Neutrophil (primary cell): Measurements from ENCODE around the gene GRIN2A.

Experiments used
- H3K27ac ChIP-seq: fragments of 200-600 bp; sonication (generic); 2 replicates; pipeline ENCODE4 v1.5.1; 2016; ENCODE audit warnings: mild to moderate bottlenecking, moderate library complexity
- H3K27me3 ChIP-seq: fragments of 200-600 bp; sonication (generic); 2 replicates; pipeline ENCODE4 v1.6.0; 2016; ENCODE audit warnings: mild to moderate bottlenecking
- H3K36me3 ChIP-seq: fragments of 200-600 bp; sonication (generic); 2 replicates; pipeline ENCODE4 v1.5.1; 2017
- H3K4me1 ChIP-seq, 2 experiments: fragments of 200-600 bp in 1 of 2; sonication (generic) in 1 of 2; 1 replicate in 1 of 2; 2 replicates in 1 of 2; pipeline versions ENCODE4 v1.5.1 to v1.6.1; 2013 to 2016; ENCODE audit warnings: low read depth in 1 of 2, low read length in 1 of 2, mild to moderate bottlenecking in 1 of 2, moderate library complexity in 1 of 2; ENCODE audit not compliant: control insufficient read depth in 1 of 2, insufficient read depth in 1 of 2
- H3K4me3 ChIP-seq, 2 experiments: fragments of 200-600 bp in 1 of 2; sonication (generic) in 1 of 2; 1 replicate in 1 of 2; 2 replicates in 1 of 2; pipeline ENCODE4 v1.5.1; 2013 to 2016; ENCODE audit warnings: low read depth in 1 of 2, low read length in 1 of 2, mild to moderate bottlenecking in 1 of 2, moderate library complexity in 1 of 2
- H3K9me3 ChIP-seq: fragments of 200-600 bp; sonication (generic); 2 replicates; pipeline ENCODE4 v1.5.1; 2016
- TF ChIP-seq, protein P1 (sequence below): fragments of 200-600 bp; sonication (generic); IDR thresholded peaks from 2 replicates; pipeline ENCODE4 v1.5.1; 2016; ENCODE audit warnings: antibody characterized with exemption

GRIN2A gene

DNA sequence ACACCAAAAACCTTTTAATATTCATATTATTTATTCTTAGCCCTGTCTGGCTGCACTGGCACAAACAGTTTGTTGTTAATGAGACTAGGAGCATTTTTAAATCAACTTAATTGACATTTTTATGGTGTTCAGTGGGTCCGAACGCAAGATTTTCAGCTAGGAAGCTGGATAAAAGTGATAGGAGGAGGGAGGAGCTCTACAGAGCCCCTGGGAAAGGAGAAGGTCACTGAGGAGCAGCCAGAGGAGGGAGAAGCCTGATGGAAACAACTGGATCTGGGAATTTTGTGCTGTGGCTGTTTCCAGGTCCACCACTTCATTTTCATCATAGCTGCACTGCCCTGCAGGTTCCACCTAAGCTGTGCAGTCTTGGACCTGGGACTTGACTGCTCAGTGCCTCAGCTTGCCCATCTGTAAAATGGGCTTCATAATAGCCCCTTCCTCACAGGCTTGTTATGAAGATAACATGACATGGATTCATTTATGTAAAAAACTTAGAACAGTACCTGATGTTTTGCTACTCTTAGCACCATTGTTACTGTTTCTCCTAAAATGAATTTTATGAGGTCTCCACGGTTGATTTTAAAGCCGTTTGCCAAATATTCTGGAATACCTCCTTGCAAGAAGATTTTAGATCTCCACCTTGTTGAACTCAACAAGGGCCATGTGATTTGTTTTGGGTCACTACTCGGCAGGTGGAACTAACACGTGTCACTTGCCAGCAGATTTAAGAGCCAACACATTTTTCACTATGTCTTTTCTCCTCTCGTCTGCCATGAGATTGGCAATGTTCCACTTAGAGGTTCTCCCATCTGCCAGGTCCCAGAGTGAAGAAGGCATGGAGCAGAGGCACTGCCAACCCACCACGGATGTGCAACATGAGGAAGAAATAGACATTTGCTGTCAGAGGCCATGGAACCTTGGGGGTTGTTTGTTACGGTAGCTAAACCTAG lies 18.7 kb upstream of the GRIN2A start:
- no peaks in the 10 kb centered on the region for H3K9me3 ChIP-seq

GRCh38 chr16:10196999-10197398 lies 14.8 kb upstream of the GRIN2A start:
- Histone ChIP-seq H3K27me3 (no peaks in the 10 kb centered on the region), H3K4me1 (no peaks in the 10 kb centered on the region), H3K36me3 (no peaks in the 10 kb centered on the region), H3K9me3 (no peaks in the 10 kb centered on the region), H3K27ac (no peak overlapping the region), H3K4me3 (no peak overlapping the region)
- TF ChIP-seq, protein P1, sequence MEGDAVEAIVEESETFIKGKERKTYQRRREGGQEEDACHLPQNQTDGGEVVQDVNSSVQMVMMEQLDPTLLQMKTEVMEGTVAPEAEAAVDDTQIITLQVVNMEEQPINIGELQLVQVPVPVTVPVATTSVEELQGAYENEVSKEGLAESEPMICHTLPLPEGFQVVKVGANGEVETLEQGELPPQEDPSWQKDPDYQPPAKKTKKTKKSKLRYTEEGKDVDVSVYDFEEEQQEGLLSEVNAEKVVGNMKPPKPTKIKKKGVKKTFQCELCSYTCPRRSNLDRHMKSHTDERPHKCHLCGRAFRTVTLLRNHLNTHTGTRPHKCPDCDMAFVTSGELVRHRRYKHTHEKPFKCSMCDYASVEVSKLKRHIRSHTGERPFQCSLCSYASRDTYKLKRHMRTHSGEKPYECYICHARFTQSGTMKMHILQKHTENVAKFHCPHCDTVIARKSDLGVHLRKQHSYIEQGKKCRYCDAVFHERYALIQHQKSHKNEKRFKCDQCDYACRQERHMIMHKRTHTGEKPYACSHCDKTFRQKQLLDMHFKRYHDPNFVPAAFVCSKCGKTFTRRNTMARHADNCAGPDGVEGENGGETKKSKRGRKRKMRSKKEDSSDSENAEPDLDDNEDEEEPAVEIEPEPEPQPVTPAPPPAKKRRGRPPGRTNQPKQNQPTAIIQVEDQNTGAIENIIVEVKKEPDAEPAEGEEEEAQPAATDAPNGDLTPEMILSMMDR, result no peak

More for the DNA sequence above, 18.7 kb upstream of the GRIN2A start:
- no peak overlapping the region for H3K27ac ChIP-seq
- no peaks in the 10 kb centered on the region for H3K36me3 ChIP-seq
- H3K4me1 ChIP-seq, result no peaks in the 10 kb centered on the region
- H3K27me3 ChIP-seq, result no peaks in the 10 kb centered on the region
- TF ChIP-seq, protein P1, result no peak
- H3K4me3 ChIP-seq, result no peak overlapping the region

DNA sequence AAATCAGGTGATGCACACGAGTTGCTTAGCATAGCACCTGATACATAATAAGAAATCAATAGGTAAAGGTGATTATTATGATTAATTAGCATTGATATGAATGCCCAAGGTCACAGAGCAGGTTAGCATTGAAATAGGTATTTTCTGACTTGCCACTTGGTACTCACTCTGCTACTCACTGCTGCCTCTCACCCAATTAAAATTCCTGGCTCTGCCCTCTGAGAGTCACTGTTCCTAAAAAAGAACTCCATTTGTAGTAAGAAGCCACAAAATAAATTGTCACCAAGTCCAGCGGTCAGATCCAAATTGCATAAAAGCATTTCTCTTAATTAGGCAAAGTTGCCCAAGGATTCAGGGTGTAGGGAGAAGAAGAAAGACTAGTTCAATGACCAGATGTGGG lies 8.9 kb upstream of the GRIN2A start:
- Histone ChIP-seq H3K27ac (no peak overlapping the region), H3K27me3 (peaks cover 4% of the 10 kb centered on the region), H3K36me3 (no peaks in the 10 kb centered on the region), H3K4me1 (no peaks in the 10 kb centered on the region), H3K4me3 (no peak overlapping the region), H3K9me3 (no peaks in the 10 kb centered on the region)
- TF ChIP-seq, protein P1, result no peak

GRCh38 chr16:10189861-10190390 lies 7.7 kb upstream of the GRIN2A start:
- H3K4me3 ChIP-seq, result no peak overlapping the region

GRCh38 chr16:10188236-10188635 lies 6.0 kb upstream of the GRIN2A start:
- Histone ChIP-seq H3K27me3 (peaks cover 33% of the 10 kb centered on the region), H3K4me1 (no peaks in the 10 kb centered on the region), H3K4me3 (no peak overlapping the region), H3K27ac (no peak overlapping the region), H3K9me3 (no peaks in the 10 kb centered on the region), H3K36me3 (no peaks in the 10 kb centered on the region)
- TF ChIP-seq, protein P1, result no peak

More at GRCh38 chr16:10189861-10190390, 7.7 kb upstream of the GRIN2A start:
- no peaks in the 10 kb centered on the region for H3K4me1 ChIP-seq
- H3K27me3 ChIP-seq, result peaks cover 16% of the 10 kb centered on the region
- no peaks in the 10 kb centered on the region for H3K36me3 ChIP-seq
- TF ChIP-seq, protein P1, result no peak
- H3K9me3 ChIP-seq, result no peaks in the 10 kb centered on the region
- no peak overlapping the region for H3K27ac ChIP-seq
